ENCODE data around the gene DLGAP1. TPM values are rescaled to one million over a fixed set of nuclear protein-coding genes. Genes with fewer than 3 reads are reported as not detected.
"Not testable (repeated sequence)": the region's sequence is repeated elsewhere in the genome, so short reads cannot be mapped to it uniquely, and the experiment has no call there.

DLGAP1 gene
- total RNA-seq, 1 experiment from 2014 or later, result not detected

DNA sequence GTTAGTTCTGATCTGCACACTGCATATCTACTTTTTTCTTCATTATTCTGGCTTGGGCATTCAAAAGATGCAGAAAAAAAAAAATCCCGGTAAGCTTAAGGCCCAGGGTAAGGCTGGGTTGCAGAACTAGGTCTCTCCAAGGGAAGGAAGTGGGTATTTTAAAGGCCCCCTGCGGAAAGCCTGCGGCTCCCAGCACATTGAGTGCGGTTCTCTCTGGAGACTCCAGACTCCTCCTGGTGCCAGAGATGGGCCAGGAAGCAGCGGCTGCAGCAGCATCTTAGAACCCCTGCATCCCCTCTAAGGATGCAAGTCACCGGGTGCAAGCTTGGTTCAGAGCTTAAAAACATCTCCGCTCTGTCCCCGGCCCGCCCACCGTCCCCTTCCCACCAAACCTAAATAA, 955.6 kb downstream of the DLGAP1 start:
- no peak for DNase-seq (ENCODE audit: low spot score)

DNA sequence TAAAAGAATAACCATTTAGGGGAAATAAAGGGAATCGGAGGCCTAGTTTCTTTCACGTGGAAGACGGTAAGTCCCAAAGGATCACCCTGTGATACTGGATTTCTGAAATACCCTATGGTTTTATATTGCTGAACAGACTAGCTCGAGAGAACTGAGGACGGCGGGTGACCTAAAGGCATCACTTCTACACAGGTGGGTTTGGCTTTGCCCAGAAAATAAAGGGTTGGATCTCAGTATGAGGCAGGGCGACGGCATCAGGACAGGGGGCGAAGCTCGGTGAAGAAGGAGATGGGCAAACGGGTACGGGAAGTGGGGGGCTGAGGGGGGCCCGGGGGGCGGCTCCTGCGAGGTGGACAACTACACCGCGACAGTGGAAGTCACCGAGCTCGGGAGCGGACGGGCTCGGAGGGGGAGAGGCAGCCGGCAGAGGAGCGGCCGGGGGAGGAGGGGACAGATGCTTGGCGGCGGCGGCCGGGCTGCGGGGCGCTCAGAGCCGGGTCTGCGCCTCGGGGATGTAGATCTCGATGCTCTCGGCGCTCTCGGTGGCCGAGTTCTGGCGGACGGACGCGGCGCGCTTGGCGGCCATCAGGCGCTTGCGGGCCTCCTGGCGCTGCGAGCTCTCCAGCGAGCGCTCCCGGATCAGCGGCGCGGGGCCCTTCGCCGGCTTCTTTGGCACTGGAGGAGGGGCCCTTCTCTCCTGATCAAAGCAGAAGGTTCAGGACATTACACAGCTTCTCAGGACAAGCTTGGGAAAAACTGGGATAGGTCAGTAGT, 956.2 kb downstream of the DLGAP1 start:
- no peak for DNase-seq (ENCODE audit: low spot score)

DNA sequence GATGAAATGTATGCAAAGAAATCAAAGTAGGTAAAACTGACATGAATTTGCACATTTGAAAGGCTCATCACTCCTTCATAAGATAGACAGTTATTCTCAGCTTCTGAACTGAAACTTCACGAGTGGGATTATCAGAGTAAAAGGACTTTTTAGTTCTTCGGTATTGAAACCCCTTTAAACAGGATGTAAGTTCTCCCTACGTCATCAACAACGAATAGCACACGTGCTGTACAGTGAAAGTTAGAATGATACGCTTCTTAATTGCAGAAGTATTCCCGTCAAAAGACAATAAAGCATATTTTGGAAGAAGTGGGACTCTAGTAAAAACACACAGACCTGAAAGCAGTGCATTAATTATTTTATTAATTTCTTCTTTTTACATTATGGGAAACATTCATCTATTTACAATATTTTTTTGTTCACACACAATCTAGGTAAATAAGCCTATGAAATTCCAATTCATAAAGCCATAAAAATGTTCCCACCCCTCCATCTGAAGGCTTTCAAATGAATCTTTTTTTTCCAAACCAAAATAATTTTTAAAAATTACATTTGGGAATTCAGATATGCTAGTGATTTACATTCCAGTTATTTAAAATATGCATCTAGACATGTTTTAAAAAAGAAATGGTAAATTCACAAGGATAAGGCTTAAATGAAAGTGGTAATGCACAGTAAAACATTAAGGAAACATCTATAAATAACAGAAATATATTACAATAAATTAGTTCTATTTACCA, 959.2 kb downstream of the DLGAP1 start:
- DNase-seq (ENCODE audit: low spot score), result no peak

DNA sequence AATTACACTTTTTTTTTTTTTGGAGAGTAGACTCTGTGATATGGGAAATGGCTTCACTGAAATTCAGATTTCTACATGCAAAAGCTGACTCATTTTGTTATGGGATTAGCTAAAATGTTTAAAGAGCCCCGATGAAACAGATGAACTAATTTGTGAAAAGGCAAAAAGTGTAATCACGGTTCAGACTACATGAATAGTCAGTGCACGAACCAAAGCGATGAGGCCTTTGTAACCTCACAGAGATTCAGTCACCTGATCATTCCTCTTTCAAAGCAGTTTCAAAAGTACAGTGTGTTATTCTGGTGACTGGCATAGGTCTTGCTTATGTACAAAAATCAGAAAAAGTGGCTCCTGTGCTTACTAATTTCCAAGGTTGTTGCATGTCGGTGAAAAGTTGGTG, 960.5 kb downstream of the DLGAP1 start:
- DNase-seq (ENCODE audit: low spot score), result no peak

DNA sequence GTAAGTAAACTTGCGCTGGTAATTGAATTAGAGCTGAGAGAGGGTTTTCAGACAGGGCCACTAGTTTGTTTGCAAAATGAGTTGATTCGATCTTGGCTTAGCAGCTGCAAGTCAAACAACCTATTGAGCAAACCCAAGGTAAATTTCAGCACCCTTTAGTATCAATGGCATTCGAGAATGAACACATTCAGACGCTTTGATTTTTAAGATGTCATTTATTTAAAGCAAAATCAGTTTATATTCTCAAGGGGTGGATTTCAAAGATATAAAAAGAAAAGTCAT, 960.9 kb downstream of the DLGAP1 start:
- no peak for DNase-seq (ENCODE audit: low spot score)

DNA sequence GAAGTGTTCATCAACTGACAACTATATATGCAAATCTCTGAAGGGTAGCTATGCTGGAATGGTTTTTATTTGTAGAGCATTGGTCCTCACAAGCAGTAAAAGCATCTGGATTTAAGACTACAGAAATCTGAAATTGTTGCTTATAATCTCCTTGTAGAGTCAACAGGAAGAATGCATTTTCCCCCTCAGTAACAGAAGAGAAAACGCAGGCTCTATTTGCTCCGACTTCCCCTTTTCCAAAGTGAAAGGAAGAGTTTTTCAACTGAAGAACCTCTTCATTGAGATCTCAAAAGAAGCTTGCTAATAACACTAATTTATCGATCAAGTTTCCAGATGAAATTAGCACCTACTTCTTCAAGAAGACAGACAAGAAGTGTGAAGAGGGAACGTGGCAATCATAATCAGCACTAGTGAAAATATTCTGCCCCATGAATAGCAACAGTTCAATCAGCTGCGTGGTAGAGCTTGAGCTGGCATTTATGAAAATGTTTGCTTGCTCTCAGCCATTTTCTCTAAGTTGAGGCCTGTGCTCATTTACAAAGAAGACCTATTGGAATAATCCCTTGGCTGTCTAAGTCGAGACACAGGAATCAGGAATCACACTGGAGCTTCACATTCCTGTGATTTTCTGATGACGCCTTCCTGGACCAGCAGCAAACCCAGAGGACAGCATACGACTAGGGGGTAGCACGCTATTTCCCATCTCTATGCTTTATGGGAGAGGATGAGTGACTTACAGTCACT, 961.4 kb downstream of the DLGAP1 start:
- no peak for DNase-seq (ENCODE audit: low spot score)

DNA sequence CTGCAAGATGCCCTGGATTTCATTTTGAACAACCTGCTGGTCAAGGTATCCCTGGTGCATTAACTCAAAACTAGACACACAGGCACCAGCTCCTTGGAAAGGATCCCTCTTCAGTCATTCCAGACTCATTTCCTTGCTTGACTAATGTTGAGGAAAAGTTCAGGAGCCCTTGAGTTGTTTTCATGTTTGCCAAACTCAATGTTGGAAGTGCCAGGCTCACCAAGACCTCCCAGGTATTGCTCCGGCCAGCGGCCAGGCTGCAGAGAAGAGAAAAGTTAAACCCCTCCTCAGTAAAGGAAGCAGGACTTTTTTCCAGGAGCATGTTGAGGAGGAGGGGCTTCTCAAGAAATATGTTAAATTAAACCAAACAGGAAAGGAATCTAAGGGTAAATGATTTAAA, 962.4 kb downstream of the DLGAP1 start:
- no peak for DNase-seq (ENCODE audit: low spot score)

DNA sequence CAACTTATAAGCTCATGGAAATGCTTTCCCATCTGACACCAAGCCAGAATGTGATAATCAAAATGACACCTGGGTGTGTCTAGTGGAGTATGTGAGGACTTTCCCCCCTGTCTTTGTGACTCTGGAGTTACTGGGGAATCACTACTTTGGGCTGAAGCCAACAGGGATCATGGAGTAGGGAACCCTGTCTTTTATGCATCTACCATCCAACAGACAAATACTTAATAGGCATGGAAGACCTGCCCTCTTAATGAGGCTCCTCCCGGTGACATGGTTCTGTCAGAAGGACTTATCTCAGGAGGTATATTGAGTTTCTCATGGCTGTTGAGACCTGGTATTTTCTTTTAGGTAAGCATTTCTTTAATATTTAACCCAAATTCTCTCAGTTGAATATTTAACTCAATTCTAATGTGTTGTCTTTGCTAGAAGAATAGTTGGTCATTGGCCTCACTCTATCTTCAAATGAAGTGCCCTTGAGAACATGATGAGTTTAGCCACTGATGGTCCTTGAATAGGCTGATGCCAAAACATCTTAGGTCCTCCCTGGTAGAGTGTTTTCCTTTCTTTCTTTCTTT, 963.0 kb downstream of the DLGAP1 start:
- DNase-seq (ENCODE audit: low spot score), result no peak

DNA sequence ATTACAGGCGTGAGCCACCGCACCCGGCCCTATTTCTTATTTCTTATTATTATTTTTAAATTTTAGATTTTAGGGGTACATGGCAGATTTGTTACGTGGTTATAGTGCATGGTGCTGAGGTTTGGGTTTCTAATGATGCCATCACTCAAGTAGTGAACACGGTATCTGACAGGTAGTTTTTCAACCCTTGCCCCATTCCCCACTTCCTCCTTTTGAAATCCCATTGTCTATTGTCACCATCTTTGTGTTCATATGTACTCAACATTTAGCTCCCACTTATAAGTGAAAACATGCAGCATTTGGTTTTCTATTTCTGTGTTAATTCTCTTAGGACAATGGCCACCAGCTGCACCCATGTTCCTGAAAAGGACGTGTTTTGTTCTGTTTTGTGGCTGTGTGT, 965.6 kb downstream of the DLGAP1 start:
- no peak for DNase-seq (ENCODE audit: low spot score)

DNA sequence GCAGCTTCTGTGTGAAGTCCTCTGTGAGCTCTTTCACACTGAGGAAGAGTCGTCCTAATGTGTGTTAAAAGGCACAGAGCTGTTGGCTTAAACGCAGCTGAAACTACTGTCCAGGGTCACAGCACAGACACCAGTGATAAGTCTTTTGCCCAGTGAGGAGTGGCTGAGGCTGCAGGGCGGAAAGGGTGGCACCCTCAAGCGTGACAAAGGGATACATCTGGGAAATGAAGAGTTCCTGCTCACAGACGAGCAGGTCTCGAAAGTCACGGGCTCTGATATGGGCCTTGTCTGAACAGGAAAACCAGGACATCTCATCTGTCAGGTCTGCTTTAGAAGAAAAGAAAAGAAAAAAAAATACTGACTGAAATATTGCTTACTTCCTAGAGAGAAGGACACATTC, 968.6 kb downstream of the DLGAP1 start:
- no peak for DNase-seq (ENCODE audit: low spot score)

DNA sequence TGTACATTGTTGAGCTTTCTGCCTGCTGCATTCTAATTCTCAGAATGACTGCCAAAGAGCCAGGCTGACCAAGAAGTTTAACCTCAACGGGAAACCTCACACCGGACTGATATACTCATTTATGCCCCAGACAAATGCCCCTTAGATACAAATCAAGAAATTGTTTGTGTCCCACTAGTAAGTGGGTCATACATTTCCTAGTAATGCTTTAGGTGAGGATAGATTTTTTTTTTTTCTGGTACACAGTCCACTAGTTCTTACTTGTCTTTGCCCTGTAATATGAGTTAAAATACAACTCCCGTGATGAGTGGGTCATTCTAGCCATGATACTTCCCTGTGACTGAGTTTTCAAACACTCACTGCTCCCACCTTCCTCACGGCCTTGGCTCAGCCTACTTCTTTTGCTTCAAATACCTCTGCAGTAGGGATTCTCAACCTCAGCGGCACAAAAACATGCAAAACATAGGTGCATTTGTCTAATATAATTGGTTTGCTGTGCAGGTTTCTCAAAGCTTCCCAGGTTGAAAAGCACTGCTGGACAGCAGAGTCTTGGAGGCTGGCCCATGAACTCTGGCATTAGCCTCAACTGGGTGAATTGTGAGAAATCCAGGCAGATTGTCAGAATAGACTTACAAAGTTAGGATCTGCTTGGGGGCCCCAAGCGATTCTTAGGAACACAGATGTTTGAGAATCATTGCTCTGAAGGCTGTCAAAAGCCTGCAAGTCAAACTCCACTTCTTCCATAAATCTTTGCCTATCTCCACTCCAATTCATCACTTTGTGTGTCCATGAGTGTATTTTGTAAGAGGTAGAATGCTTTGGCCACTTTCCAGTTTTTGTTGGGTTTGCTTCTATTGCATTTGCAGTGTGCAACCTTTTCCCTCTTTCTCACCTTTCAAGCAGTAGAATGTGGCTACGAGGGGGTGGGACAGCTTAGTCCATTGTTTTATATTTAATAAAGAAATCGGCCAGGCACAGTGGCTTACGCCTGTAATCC, 969.7 kb downstream of the DLGAP1 start:
- no peak for DNase-seq (ENCODE audit: low spot score)

DNA sequence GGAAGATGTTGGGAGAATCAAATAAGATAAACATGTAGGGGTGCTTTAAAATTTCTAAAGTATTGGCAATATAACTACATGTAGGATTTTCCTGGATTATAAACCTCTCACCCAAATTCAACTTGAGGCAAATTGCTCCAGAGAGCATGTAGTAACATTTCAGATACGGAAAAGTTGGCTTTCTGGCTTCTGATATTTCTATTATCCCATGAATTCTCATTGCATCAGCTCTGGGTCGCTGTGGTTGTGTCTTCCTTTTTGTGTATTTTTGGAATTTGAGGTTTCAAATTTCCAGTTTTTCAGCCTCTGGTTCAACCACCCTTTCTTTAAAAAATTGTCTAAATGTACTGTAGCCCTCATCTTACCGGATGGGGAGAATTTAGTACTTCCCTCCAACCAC, 972.8 kb downstream of the DLGAP1 start:
- DNase-seq (ENCODE audit: low spot score), result no peak

DNA sequence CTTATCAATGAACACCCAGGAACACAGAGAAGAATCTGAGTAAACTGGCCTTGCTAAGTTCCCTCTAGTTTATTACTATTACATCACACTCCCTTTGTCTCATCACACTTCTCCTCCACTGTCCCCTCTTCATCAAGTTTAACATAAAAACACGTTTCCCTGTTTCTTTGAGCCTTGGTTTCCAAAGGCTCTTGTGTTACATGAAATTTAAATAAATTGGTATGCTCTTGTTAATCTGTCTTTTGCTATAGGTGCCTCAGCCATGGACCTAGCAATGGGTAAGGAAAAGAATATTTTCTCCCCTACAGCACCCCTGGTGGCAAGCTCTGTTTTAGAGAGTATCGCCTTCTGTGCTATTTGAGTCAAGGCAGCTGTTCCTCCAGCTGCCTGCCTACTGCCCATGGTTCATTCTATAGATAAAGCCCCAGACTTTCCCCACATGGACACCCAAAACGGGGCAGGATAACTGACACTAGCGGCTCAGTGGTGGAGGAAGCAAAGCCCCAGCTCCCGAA, 973.4 kb downstream of the DLGAP1 start:
- DNase-seq (ENCODE audit: low spot score), result no peak

DNA sequence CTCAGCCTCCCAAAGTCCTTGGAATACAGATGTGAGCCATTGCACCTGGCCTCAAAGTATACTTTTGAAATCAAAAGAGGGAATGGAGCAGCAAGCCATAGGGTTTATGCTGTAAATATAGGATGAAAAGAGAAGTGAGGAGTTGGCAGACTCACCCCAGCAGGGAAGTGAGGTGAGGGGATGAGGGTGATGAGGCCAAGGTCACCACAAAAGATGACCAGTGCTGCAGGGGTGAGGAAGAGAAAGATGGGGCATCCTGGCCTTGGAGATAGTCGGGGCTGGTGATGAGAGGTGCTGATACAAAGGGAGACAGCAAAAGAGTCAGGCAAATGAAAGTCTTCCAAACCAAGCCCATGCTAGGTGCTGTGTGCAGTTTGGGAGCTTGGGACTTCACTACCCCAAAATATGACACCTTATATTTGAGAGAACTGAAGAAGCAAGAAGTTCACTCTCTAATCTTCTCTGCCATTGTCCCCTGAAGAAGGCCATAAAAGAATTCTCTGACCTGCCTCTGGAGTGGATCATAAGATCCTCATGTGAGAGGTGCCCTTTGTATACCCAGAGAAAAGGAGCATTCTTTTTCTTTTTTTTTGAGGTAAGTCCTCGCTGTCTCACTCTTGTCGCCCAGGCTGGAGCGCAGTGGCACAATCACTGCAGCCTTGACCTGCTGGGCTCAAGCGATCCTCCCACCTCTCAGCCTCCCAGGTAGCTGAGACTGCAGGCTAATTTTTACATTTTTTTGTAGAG, 974.1 kb downstream of the DLGAP1 start:
- DNase-seq (ENCODE audit: low spot score), result no peak

DNA sequence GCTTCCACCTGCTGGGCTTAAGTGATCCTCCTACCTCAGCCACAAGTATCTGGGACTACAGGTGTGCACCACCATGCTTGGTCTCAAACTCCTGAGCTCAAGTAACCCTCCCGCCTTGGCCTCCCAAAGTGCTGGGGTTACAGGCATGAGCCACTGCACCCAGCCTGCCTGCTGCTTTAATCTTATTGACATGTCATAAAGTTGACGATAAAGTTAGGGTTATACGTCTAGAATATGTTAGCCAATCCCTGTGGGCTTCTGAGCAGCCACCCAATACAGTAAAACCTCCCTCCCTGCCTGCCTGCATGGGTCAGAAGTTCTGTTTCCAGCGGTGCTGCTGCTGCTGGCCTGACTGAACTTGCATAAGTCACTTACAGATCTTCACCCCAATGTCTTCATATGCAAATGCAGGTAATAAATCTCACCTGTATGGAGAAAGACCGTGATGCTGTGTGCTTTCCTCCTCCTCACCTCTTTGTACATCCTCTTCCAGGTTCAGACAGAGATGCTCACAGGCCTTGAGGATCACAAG, 975.1 kb downstream of the DLGAP1 start:
- DNase-seq (ENCODE audit: low spot score), result no peak

DNA sequence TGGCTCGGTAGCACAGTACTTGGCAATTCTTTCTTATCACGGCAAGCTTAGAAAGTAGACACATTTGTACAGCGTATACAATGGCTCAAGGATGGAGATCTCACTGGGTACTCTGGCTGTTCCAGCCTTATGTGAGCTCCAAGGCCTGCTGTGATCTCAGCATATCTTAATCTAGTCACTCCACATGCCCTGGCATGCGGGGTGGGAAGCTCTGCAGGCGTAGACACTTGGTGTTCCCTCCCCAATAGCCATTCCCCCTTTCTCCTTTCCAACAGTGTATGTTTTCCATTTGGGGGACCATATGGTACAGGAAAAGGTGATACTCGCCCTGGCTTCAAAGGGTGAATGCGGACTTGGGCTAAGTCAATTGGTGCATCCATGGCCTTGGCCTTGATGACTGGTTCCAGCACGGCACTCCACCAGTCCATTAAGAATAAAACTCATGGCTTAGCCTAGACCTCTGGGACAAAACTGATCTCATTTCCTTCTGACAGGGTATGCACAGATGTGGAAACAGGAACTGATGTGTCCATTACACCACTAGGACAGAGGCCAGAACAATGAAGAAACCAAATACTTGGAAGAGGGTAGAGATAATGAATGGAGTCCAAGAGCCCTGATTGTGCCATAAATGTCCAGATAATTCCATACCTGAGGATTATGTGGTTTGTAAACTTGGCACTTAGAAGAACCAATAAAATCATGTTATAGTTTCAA, 976.7 kb downstream of the DLGAP1 start:
- no peak for DNase-seq (ENCODE audit: low spot score)

DNA sequence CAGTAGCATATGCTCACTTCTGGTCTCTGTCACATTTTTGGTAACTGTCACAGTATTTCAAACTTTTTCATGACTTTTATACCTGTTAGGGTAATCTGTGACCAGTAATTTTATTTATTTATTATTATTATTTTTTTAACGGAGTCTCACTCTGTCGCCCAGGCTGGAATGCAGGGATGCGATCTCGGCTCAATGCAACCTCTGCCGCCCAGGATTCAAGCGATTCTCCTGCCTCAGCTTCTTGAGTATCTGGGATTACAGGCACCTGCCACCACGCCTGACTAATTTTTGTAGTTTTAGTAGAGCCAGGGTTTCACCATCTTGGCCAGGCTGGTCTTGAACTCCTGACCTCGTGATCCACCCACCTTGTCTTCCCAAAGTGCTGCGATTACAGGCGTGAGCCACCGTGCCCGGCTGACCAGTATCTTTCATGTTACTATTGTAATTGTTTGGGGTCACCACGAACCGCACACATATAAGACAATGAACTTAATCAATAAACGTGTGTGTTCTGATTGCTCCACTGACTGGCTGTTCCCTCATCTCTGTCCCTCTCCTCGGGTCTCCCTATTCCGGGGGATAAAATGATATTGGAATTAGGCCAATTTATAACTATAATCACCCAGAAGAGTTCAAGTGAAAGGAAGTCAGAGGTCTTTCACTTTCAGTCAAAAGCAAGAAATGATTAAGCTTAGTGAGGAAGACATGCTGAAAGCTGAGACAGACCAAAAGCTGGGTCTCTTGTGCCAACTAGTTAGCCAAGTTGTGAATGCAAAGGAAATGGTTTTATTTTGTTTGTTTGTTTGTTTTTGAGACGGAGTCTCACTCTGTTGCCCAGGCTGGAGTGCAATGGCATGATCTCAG, 982.2 kb downstream of the DLGAP1 start:
- DNase-seq (ENCODE audit: low spot score), result no peak

DNA sequence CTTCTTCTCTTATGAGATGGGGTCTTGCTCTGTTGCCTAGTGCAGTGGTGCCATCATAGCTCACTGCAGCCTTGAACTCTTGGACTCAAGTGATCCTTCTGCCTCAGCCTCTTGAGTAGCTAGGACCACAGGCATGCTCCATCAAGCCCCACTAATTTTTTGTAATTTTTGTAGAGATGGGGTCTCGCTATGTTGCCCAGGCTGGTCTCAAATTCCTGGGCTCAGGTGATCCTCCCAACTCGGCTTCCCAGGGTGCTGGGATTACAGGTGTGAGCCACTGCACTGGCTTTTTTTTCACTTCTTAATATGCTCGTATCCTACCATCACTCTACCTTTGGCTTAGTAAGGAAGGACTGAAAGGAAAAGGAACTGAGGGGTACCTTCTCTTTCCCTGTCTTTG, 983.0 kb downstream of the DLGAP1 start:
- DNase-seq (ENCODE audit: low spot score), result not testable (repeated sequence)
